Choroid plexus epithelial cell (primary cell): ENCODE data around the gene HSD3B1.
A peak's percentile ranks its signal among the peaks of the same experiment; 100 is the strongest.
"Not testable (repeated sequence)": the region's sequence is repeated elsewhere in the genome, so short reads cannot be mapped to it uniquely, and the experiment has no call there.

Experiments used
- DNase-seq: peaks from one replicate; pipeline ENCODE4 v3.0.0-alpha.2; 2010; ENCODE audit warnings: low read depth
- H3K4me3 ChIP-seq: 2 replicates; pipeline ENCODE4 v1.5.1; 2011; ENCODE audit warnings: low read depth, mild to moderate bottlenecking, control low read depth, low read length, moderate library complexity
- TF ChIP-seq, protein P1 (sequence below): conservative IDR thresholded peaks from 2 replicates; pipeline ENCODE4 v1.5.1; 2011; ENCODE audit warnings: low read depth, mild to moderate bottlenecking, control low read depth, inconsistent platforms, low read length, moderate library complexity

HSD3B1 gene

DNA sequence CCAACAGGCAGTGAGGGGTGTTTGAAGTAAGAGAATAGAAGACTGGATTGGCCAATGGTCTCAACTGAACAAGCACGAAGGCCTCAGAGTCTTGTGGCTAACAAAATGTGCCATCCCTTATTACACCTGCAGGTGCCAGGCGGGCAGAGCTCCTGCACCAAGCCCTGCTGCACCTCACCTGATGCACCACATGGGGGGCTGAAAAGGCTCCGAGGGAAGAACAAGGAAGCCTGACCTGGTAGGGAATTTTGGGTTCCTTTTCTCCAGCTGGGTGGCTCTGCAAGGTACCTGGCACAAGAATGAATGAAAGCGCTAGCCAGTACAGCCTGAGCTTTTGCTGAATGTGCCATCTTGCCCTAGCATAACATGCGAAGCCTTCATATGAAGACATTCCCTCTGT, 9.7 kb downstream of the HSD3B1 start:
- TF ChIP-seq, protein P1, sequence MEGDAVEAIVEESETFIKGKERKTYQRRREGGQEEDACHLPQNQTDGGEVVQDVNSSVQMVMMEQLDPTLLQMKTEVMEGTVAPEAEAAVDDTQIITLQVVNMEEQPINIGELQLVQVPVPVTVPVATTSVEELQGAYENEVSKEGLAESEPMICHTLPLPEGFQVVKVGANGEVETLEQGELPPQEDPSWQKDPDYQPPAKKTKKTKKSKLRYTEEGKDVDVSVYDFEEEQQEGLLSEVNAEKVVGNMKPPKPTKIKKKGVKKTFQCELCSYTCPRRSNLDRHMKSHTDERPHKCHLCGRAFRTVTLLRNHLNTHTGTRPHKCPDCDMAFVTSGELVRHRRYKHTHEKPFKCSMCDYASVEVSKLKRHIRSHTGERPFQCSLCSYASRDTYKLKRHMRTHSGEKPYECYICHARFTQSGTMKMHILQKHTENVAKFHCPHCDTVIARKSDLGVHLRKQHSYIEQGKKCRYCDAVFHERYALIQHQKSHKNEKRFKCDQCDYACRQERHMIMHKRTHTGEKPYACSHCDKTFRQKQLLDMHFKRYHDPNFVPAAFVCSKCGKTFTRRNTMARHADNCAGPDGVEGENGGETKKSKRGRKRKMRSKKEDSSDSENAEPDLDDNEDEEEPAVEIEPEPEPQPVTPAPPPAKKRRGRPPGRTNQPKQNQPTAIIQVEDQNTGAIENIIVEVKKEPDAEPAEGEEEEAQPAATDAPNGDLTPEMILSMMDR, result no peak
- H3K4me3 ChIP-seq, result no peak overlapping the region
- DNase-seq, result no peak

DNA sequence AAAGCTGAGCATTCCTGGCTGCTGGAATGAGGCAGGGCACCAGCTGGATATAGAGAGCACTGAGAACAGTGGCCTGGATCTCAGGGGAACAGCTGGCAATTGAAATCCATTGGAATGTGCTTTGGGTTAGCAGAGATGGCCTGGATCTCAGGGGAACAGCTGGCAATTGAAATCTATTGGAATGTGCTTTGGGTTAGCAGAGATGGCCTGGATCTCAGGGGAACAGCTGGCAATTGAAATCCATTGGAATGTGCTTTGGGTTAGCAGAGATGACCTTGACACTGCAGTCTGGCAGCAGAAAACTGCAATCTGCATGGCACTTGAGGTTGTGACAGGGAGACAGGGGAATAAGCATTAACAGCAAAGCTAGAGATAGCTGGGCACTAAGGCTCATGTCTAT, 10.7 kb downstream of the HSD3B1 start:
- DNase-seq, H3K4me3 ChIP-seq: not testable (repeated sequence)

DNA sequence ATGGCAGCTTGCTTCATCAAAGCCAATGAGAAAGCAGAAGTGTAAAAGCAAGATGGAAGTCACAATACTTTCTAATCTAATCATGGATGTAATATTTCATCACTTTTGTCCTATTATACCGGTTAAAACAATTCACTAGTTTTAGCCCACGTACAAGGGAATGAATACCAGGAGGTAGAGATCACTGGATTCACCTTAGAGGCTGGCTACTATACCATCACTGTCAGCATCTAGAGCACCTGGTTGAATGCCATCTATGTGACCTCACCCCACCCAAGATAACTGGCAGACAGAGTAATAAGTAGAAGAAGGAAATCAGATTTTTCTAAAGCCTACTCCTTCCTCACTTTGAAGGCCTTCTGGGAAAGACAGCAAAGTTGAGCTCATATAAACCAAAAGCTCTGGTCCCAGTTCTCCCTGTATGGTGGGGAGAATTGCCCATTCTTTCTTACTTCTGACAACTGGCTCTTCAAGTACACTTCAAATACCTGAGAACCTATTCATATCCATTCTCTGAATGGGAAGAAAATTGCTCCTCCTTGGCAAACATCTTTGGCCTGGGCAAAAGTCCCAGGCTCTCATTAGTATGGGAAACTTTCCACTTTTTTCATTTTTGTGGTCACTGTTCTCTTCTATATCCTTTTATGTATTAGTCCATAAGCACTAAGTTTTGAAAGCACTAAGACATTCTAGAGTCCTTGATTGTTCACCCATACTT, 24.8 kb downstream of the HSD3B1 start:
- no peak overlapping the region for H3K4me3 ChIP-seq
- peak; percentile 9 for DNase-seq
- TF ChIP-seq, protein P1, result no peak

DNA sequence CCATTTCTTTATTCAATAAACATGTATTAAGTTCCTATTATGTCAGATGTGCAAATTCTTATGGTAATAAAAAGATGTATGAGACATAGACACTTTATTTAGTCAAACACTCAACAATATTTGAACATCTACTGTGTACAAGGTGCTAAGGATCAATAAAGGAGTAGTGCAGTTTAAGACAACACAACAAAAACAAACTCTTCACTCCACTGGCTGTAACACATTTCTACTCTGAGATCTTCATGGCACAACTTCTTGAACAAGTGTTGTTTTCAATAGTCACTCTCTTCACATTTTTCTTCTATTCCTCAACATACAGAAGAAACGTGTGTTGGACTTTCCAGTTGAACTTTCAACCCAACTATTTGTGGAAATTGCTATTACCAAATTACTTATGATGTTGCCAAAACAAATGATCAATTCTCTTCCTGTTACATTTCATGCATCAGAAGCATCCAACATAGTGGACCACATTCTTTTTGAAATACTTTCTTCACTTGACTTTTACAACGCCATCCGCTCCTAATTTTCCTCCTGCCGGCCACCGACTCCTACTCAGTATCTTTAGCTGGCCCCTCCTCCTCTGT, 25.4 kb downstream of the HSD3B1 start:
- H3K4me3 ChIP-seq, result no peak overlapping the region
- TF ChIP-seq, protein P1, result no peak
- DNase-seq, result no peak

DNA sequence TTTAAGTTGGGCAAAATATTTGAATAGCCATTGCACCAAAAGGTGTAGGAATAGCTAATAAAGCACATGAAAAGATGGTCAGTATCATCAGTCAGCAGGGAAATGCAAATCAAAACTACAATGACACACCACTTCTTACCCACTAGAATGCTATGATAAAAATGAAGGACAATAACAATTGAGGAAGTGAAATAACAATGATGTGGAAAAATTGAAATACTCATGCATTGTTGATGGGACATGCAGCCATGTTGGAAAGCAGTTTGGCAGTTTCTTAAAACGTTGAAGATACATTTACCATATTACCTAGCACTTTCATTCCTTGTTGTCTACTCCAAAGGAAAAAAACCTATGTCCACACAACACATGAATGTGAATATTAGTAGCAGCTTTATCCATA, 28.4 kb downstream of the HSD3B1 start:
- DNase-seq, result no peak
- TF ChIP-seq, protein P1, result no peak
- H3K4me3 ChIP-seq, result no peak overlapping the region

DNA sequence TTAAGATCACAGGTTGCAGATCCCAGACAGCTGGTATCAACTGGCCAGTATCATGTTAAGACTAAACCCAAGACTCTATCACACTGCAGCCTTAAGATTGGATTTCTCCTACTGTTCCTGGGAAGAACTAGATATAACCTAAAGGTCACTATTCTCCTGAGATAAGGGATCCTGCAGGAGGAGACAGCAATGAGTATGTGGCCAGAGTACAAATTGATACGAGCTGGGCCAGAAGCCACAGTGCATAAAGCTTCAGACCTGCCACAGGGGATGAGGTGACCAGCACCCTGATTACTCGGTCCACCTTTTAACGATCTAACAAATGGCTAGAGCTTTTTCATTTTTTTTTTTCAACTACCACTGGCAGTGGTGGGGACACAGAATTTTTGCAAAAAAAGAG, 31.0 kb downstream of the HSD3B1 start:
- no peak overlapping the region for H3K4me3 ChIP-seq
- TF ChIP-seq, protein P1, result no peak
- DNase-seq, result no peak

DNA sequence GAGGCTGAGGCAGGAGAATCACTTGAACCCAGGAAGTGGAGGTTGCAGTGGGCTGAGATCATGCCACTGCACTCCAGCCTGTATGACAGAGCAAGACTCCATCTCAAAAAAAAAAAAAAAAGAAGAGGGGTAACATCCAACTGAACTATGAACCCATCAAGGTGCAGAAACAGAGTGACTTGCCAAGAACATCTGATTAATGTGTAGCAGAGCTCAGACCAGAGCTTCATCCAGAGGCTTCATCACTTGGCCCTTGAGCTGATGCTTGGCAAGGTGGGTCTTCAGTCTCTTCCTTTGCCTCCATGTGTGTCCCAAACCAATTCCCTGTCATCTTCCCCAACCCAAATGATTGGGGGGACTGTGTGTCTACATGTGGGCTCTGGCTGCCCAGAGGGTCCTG, 32.6 kb downstream of the HSD3B1 start:
- TF ChIP-seq, protein P1, result no peak
- no peak overlapping the region for H3K4me3 ChIP-seq
- no peak for DNase-seq
